Muscle of leg (tissue), 11 donors: ENCODE measurements around the gene PTPRB. TPM values are rescaled to one million over a fixed set of nuclear protein-coding genes. Genes with fewer than 3 reads are reported as not detected.

Source experiments
- DNase-seq: peaks from one replicate; pipeline ENCODE4 v3.0.0; 2013
- H3K27ac ChIP-seq: one replicate; pipeline ENCODE4 v1.5.1; 2013; ENCODE audit warnings: mild to moderate bottlenecking, low read length, control low read depth
- H3K27me3 ChIP-seq: one replicate; pipeline ENCODE4 v1.6.1; 2013; ENCODE audit warnings: low read length; ENCODE audit not compliant: control insufficient read depth, insufficient read depth
- H3K36me3 ChIP-seq: one replicate; pipeline ENCODE4 v1.6.1; 2013; ENCODE audit warnings: low read length; ENCODE audit not compliant: control insufficient read depth, insufficient read depth
- H3K4me1 ChIP-seq: one replicate; pipeline ENCODE4 v1.6.1; 2013; ENCODE audit warnings: low read length; ENCODE audit not compliant: control insufficient read depth, insufficient read depth
- H3K4me3 ChIP-seq: one replicate; pipeline ENCODE4 v1.5.1; 2013; ENCODE audit warnings: low read length, control low read depth
- H3K9me3 ChIP-seq: replicated peaks from 2 replicates; pipeline ENCODE4 v1.6.1; 2013; ENCODE audit warnings: low read depth, low read length; ENCODE audit not compliant: control insufficient read depth
- WGBS: methylation state at CpG from one replicate; pipeline ENCODE4 v1.1.5; 2013; ENCODE audit warnings: missing lambda C conversion rate; ENCODE audit not compliant: insufficient coverage; 5-methylcytosine and 5-hydroxymethylcytosine counted together
- polyA plus RNA-seq, 8 donors: library from polyadenylated mRNA; unstranded; fragments of 120-200 nt; gene quantifications; one replicate each; pipeline versions ENCODE4 v1.2.1 to v1.2.3, GENCODE V29; 2013; ENCODE audit warnings: inconsistent platforms in 1 of 8, low replicate concordance in 1 of 8; ENCODE audit not compliant: insufficient read length in 8 of 8, insufficient read depth in 1 of 8
- total RNA-seq: library from RNA; stranded (reverse); fragments of 120-200 nt; gene quantifications from one replicate; pipeline ENCODE4 v1.2.4, GENCODE V29; 2013

PTPRB gene
- total and polyA plus RNA-seq, 9 donors: 12.4 to 20.8 (median 15.7) TPM

- Histone ChIP-seq H3K36me3 (no peaks in the 10 kb centered on the region), H3K27me3 (no peaks in the 10 kb centered on the region), H3K9me3 (no peaks in the 10 kb centered on the region), H3K27ac (no peak overlapping the region), H3K4me1 (no peaks in the 10 kb centered on the region), H3K4me3 (no peak overlapping the region)
- DNase-seq: peak; percentile 71
- WGBS: no CpG with 5 or more reads among the region's 2 CpGs
These were observed 85.5 kb downstream of the PTPRB start for GRCh38 chr12:70551731-70552130.

- 91% methylated on average over 4 of the region's 6 CpGs for WGBS
- Histone ChIP-seq H3K36me3 (no peaks in the 10 kb centered on the region), H3K9me3 (no peaks in the 10 kb centered on the region), H3K27ac (no peak overlapping the region), H3K4me3 (no peak overlapping the region), H3K4me1 (no peaks in the 10 kb centered on the region), H3K27me3 (no peaks in the 10 kb centered on the region)
- no peak for DNase-seq
These were observed 87.0 kb downstream of the PTPRB start for GRCh38 chr12:70550180-70550577.

- 46% methylated on average over 3 of the region's 10 CpGs for WGBS
- Histone ChIP-seq H3K4me1 (no peaks in the 10 kb centered on the region), H3K27ac (no peak overlapping the region), H3K4me3 (no peak overlapping the region), H3K27me3 (no peaks in the 10 kb centered on the region), H3K9me3 (no peaks in the 10 kb centered on the region), H3K36me3 (no peaks in the 10 kb centered on the region)
- no peak for DNase-seq
These were observed 87.7 kb downstream of the PTPRB start for GRCh38 chr12:70549340-70550179.

- Histone ChIP-seq H3K27me3 (no peaks in the 10 kb centered on the region), H3K9me3 (no peaks in the 10 kb centered on the region), H3K4me3 (no peak overlapping the region), H3K36me3 (no peaks in the 10 kb centered on the region), H3K27ac (no peak overlapping the region), H3K4me1 (peaks cover 3% of the 10 kb centered on the region)
- WGBS: 18% methylated on average over 6 of the region's 6 CpGs
- DNase-seq: peak; percentile 65
These were observed 93.8 kb downstream of the PTPRB start for GRCh38 chr12:70543444-70543843.

GRCh38 chr12:70540996-70541395 lies 96.2 kb downstream of the PTPRB start:
- Histone ChIP-seq H3K4me1 (peaks cover 3% of the 10 kb centered on the region), H3K4me3 (no peak overlapping the region), H3K36me3 (no peaks in the 10 kb centered on the region), H3K27me3 (no peaks in the 10 kb centered on the region), H3K27ac (no peak overlapping the region), H3K9me3 (no peaks in the 10 kb centered on the region)
- no peak for DNase-seq
- 100% methylated on average over 1 of the region's 1 CpG for WGBS

- WGBS: 92% methylated on average over 10 of the region's 10 CpGs
- Histone ChIP-seq H3K27ac (no peak overlapping the region), H3K27me3 (no peaks in the 10 kb centered on the region), H3K36me3 (peaks cover 5% of the 10 kb centered on the region), H3K4me1 (no peaks in the 10 kb centered on the region), H3K4me3 (no peak overlapping the region), H3K9me3 (no peaks in the 10 kb centered on the region)
- no peak for DNase-seq
These were observed 100.6 kb downstream of the PTPRB start for GRCh38 chr12:70536650-70537049.

GRCh38 chr12:70535896-70536374 lies 101.3 kb downstream of the PTPRB start:
- Histone ChIP-seq H3K36me3 (peaks cover 5% of the 10 kb centered on the region), H3K27me3 (no peaks in the 10 kb centered on the region), H3K4me1 (no peaks in the 10 kb centered on the region), H3K4me3 (no peak overlapping the region), H3K9me3 (no peaks in the 10 kb centered on the region), H3K27ac (peak overlapping the region; percentile 47)
- 72% methylated on average over 3 of the region's 6 CpGs for WGBS
- peak; percentile 24 for DNase-seq

- H3K4me1 ChIP-seq: no peaks in the 10 kb centered on the region
- peaks cover 5% of the 10 kb centered on the region for H3K36me3 ChIP-seq
- H3K27ac ChIP-seq: no peak overlapping the region
- no peak for DNase-seq
- H3K4me3 ChIP-seq: no peak overlapping the region
- no peaks in the 10 kb centered on the region for H3K9me3 ChIP-seq
- no peaks in the 10 kb centered on the region for H3K27me3 ChIP-seq
- WGBS: 69% methylated on average over 4 of the region's 7 CpGs
These were observed 102.8 kb downstream of the PTPRB start for GRCh38 chr12:70534466-70534865.

- H3K4me1 ChIP-seq: no peaks in the 10 kb centered on the region
- no peak overlapping the region for H3K4me3 ChIP-seq
- peaks cover 5% of the 10 kb centered on the region for H3K36me3 ChIP-seq
- WGBS: no CpG with 5 or more reads among the region's 3 CpGs
- no peak for DNase-seq
- no peaks in the 10 kb centered on the region for H3K9me3 ChIP-seq
- H3K27ac ChIP-seq: no peak overlapping the region
- no peaks in the 10 kb centered on the region for H3K27me3 ChIP-seq
These were observed 107.6 kb downstream of the PTPRB start for GRCh38 chr12:70529647-70530046.

- Histone ChIP-seq H3K9me3 (no peaks in the 10 kb centered on the region), H3K27me3 (no peaks in the 10 kb centered on the region), H3K27ac (no peak overlapping the region), H3K4me1 (no peaks in the 10 kb centered on the region), H3K4me3 (no peak overlapping the region), H3K36me3 (no peaks in the 10 kb centered on the region)
- DNase-seq: no peak
- 88% methylated on average over 1 of the region's 1 CpG for WGBS
These were observed 116.4 kb downstream of the PTPRB start for GRCh38 chr12:70520847-70521246.
